ENCODE results near the gene BIN2.
A peak's percentile ranks its signal among the peaks of the same experiment; 100 is the strongest.
"Not testable (repeated sequence)": the region's sequence is repeated elsewhere in the genome, so short reads cannot be mapped to it uniquely, and the experiment has no call there.

The BIN2 gene

GRCh38 chr12:51311389-51311788, 12.6 kb downstream of the BIN2 start:
- DNase-seq (ENCODE audit: low read depth, low spot score): no peak

- no peak for DNase-seq (ENCODE audit: low read depth, low spot score)
These were observed 16.1 kb downstream of the BIN2 start for GRCh38 chr12:51307655-51308593.

DNA sequence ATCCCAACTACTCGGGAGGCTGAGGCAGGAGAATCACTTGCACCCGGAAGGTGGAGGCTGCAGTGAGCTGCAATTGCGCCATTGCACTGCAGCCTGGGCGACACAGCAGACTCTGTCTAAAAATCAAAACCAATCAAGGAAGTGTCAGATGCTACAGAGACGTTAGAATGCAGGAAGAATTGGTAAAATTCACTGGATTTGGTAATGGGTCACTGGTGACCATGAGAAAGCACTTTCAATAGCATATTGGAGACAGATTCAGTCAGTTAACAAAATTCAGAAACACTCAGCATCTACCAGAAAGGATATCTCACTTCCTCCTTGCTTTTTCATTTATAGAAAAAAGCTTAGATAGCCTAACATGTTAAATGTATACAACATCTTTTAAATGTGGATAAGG, 17.5 kb downstream of the BIN2 start:
- no peak for DNase-seq (ENCODE audit: low read depth, low spot score)

- DNase-seq (ENCODE audit: low read depth, low spot score): not testable (repeated sequence)
These were observed 23.2 kb downstream of the BIN2 start for GRCh38 chr12:51300768-51301167.

DNA sequence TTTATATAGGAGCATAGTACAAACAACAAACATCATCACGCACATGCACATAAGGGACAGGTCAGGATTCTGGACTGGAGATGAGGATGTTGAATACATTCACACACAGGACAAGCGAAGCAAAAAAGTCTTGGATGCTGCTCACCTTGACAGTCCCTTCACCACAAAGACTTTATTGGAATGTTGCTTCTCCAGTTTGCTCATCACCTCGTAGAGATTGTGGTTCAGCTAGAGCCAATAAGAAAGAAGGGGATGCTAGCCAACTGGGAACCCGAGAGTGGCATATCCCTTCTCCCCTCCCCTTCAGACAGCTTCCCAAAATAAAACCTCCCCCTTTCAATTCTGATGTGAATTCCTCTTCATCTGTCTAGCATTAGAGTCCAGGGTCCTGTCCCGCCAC, 28.3 kb downstream of the BIN2 start:
- DNase-seq (ENCODE audit: low read depth, low spot score): no peak

DNA sequence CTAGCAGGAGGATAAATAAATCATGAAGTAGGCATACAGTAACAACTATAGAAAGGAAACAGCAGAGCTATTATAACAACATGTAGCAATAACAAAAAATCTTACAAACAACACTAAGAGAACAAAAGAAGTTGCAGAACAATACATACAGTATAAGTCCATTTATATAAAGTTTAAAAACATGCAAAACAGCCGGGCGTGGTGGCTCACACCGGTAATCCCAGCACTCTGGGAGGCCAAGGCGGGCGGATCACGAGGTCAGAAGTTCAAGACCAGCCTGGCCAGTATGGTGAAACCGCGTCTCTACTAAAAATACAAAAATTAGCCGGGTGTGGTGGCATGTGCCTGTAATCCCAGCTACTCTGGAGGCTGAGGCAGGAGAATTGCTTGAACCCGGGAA, 29.9 kb downstream of the BIN2 start:
- DNase-seq (ENCODE audit: low read depth, low spot score): not testable (repeated sequence)

- DNase-seq (ENCODE audit: low read depth, low spot score): no peak
These were observed 30.3 kb downstream of the BIN2 start for GRCh38 chr12:51293696-51294095.

DNA sequence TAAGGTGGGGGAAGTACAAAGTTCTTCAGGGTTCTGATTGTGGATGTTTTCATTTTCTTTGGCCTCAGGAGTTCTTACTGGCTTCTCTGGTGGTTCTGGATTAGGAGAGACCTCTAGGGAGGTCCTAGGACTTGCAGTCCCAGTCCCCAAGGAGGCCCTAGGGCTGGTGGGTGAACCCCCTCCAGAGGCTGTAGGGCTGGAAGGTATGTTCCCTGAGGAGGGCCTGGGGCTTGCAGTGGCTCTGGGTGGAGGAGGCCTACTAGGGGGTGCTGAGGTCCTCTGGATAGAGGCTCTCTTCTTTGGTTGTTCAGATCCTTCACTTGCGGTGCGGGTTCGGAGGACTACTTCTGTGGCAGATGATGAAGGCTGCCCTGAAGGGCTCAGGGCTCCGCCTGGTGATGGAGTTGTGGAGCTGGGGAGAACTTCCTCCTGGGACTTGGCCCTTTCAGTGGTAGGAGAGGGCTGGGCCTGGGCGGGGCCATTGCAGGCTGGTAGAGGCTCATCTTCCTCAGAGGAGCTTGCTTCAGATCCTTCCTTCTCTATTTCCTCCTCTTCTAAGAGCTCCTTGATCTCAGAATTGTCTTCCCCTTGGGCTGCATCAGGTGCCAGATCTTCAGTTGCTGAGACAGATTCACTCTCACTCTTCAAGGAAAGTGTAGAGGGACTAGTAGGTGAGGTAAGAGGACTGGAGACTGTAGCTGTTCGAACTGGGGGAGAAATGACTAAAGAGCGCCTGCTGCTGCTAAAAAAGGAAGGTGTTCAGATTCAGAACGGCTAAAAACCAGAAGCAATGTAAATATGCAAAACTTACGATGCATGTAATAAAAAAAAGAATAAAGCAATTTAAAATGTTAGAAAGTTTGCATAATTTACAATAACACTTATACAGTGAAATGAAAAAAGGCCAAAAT, 32.1 kb downstream of the BIN2 start:
- DNase-seq (ENCODE audit: low read depth, low spot score): not testable (repeated sequence)

DNA sequence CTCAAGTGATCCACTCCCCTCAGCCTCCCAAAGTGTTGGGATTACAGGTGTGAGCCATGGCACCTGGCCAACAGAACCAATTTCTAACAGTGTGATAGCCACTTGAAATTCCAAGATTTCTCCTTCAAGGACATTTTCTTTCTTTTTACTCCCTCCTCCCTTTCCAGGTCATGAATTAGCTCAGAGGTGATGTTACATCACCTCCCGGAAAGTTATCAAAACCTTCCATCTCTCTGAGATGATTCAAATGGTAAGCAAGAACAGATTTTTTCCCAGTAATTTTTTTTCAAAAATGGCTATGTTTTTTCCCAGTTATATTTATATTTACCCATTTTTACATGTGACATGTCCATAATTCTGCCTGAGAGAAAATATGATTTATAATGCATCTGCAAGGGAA, 38.1 kb downstream of the BIN2 start:
- no peak for DNase-seq (ENCODE audit: low read depth, low spot score)

DNA sequence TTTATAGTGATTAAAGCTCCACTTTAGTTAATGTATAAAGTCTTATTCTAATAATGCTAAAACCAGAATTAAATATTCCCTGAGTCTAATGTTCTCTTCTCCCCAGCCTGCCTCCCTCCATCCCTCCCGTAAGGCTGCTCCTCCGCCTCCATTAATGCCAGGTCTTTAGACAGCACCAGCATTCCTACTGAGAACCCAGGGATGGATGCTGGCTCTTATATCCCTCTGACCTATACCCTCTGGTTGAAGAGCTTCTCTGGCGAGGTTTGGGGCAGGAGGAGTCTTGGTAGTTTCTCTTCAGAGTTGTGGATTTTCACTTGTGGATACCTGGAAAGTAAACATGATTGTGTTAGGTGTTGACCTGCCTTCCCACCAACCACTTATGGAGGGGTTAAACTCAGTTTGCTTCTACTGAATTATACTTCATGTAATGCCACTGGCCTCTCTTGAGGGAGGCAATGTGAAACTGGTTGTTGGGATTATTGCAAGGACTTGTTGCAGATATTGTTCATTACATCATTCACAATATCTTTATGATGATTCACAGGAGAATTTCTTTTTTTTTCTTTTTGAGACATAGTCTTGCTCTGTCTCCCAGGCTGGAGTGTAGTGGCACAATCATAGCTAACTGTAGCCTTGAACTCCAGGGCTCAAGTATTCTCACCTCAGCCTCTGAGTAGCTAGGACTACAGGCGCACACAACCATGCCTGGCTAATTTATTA, 42.6 kb downstream of the BIN2 start:
- no peak for DNase-seq (ENCODE audit: low read depth, low spot score)

DNA sequence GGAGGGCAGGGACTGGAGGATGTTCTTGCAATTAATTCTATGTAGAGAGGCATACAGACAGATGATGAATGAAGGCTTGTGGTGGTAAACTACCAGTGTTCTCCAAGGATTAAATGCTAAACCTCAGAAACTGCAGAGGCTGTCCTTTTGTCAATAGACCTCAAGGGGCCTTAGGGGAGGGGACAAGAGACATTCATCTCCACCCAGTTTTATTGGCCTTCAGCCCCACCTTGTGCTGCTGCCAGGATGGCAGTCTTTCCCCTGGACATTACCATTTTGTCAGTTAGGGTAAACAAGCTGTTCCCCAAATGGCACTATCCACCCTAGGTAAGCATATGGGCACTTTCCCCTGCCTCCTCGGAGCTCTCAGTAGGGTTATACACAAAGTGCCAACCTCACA, 48.9 kb downstream of the BIN2 start:
- DNase-seq (ENCODE audit: low read depth, low spot score): no peak

DNA sequence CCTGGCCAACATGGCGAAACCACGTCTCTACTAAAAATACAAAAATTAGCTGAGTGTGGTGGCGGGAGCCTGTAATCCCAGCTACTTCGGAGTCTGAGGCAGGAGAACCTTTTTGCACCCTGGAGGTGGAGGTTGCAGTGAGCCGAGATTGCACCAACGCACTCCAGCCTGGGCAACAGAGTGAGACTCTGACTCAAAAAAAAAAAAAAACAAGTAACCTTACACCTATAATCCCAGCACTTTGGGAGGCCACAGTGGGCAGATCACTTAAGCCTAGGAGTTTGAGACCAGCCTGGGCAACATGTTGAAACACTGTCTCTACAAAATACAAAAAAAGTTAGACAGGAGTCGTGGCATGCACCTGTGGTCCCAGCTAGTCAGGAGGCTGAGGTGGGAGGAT, 51.2 kb downstream of the BIN2 start:
- not testable (repeated sequence) for DNase-seq (ENCODE audit: low read depth, low spot score)

DNA sequence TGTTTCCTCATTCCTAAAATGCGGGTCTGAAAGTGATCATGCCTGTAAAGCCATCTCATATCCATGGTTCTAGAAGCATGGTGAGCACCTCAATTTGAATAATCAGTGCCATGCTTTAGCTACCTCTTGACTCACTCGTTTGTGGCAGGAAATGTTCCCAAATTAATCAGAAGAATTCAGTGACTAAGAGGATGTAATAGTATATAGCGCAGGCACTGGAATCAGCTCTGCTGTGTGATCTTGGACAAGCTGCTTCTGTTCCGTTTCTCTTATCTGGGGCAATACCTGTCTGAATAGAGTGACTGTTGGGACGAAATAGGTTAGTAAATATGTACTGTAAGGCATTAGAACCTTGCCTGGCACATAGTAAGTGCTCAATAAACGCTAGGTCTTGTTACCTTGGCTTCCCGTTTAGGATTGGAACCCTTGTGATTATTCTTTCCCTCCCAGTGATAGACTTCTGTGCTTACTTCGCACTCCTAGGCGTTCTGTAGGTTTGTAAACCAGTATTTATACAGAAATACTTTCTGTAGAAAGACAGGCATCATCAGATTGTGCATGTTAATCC, 52.9 kb downstream of the BIN2 start:
- no peak for DNase-seq (ENCODE audit: low read depth, low spot score)

DNA sequence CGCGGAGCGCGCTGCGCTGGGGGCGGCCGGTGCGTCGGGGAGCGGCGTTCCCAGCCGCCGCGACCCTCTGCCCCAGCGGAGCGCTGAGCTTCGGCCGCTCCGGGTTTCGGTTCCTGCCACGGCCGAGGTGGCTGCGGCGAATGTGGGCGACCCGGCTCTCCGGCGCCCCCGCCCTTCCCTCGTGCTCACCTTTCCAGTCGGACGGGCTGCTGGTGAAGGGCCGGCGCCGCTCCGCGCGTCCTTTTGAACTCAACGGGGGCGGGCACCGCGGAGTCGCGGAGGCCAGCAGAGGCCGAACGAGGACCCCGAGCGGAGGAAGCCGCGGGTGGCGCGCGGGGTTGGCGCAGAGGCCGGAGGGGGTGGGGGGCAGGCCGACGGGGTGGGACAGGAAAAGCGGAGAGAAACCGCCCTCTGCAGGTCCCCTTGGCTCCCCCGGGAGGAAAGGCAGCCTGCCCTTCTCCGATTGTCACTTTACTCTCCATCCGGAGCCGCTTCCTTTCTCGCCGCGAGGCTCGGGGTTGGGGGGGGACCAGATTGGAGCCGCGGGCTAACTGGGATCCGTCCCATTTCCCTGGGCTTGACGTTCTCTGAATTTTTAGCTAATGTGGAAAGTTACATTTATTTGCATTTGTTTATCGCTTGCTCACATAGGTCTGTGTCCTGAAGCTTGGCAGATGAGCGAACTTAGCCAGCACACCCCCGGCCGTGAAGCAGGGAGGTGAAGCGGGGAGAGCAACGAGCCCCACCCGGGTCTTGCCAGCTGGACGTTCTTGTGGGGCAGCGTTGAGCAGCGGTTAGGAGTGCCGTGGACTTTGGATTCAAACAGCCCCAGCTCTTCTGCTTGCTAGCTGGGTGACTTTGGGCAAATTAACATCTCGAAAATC, 53.7 kb downstream of the BIN2 start, which contains the start of gene SMAGP:
TSS of gene SMAGP (minus strand) at position 349 of the 884 bp plus-strand sequence. CDS start 1,137 bp downstream, outside the sequence.
- DNase-seq (ENCODE audit: low read depth, low spot score): no peak

DNA sequence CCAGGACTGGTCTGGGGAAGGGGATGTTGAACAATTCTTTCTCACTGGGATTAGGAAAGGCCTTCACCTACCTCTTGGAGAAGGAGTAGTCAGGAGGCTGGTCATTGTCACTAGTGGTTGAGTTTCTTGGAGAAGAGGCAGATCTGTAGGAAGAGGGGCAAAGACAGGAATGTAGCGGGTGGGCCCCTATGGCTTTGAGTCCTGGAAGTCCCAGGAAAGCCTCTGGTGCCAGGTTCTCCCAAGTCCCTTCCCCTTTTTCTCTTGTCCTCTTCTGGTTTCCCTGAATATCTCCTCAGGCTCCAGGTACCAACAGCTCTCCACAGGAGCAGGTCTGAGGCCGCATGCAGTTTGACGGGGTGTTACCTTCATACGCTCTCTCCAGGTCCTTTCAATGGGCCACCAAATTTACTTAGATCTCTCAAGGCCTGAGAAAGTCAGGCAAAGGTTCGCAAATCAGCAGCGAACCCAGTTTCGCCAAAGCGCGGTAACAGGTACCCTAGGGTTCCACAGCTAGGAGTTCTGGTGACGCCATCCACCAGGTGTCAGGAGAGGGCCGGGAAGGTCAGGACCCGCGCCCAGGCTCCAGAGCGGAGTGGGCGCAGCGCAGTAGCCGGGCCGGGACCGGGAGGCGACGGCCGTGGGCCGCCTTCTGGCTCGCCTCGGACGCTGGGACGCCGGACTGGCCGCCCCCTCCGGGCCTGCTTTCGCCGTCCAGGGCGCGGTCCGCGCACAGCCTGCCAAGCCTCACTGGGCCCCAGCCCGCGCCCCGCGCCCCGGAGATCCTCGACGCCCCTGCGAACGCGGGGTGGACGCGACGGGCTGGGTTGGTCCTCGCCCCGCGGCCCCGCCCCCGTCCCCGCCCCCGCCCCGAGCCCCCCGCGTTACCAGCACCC, 54.6 kb downstream of the BIN2 start:
- DNase-seq (ENCODE audit: low read depth, low spot score): peak; percentile 15

GRCh38 chr12:51265024-51265423, 59.0 kb downstream of the BIN2 start:
- DNase-seq (ENCODE audit: low read depth, low spot score): no peak

- DNase-seq (ENCODE audit: low read depth, low spot score): no peak
These were observed 59.7 kb downstream of the BIN2 start for GRCh38 chr12:51264297-51264696.

GRCh38 chr12:51263341-51263740, 60.6 kb downstream of the BIN2 start:
- DNase-seq (ENCODE audit: low read depth, low spot score): no peak

- DNase-seq (ENCODE audit: low read depth, low spot score): no peak
These were observed 61.2 kb downstream of the BIN2 start for GRCh38 chr12:51262758-51263177.

Data from activated naive CD8-positive, alpha-beta T cell treated with anti-CD3 and anti-CD28 coated beads, Interleukin-2, amount 50 U/mL, for 16 hours (primary cell).